NCI-H1436 treated with DMSO at 0.1 percent for 48 hours (cell line): Measurements from ENCODE around the gene EPHA8.

Experiments
- DNase-seq: peaks from one replicate; lab custom pipeline; 2025; lab: John Stamatoyannopoulos, UW

EPHA8 gene

GRCh38 chr1:22646384-22646783 lies 83.1 kb downstream of the EPHA8 start:
- no peak for DNase-seq

- no peak for DNase-seq
Observed at GRCh38 chr1:22650089-22650693, 86.9 kb downstream of the EPHA8 start.

- no peak for DNase-seq
Observed at GRCh38 chr1:22651941-22652856, 88.9 kb downstream of the EPHA8 start.

- no peak for DNase-seq
Observed at GRCh38 chr1:22652881-22653316, 89.6 kb downstream of the EPHA8 start, which contains the start of gene C1QB. TSS of gene C1QB (plus strand) at chr1:22653236. CDS start at chr1:22659463, 6,227 bp downstream.
